GM13977 (cell line): Measurements from ENCODE around the gene LANCL2.

Source experiments
- DNase-seq: peaks from one replicate; pipeline ENCODE4 v3.0.0; 2012; ENCODE audit warnings: low spot score
- in situ Hi-C: fragments of 300-500 bp; cut with MboI; formaldehyde crosslinking; loops from one replicate; pipeline ENCODE4 v1.12.0; 2022; ENCODE audit warnings: low sequenced_read_pairs, low pct_unique_long_range_greater_than_20kb, mixed read lengths, inconsistent platforms; ENCODE audit not compliant: unreplicated experiment
- TF ChIP-seq, protein P1 (sequence below): IDR thresholded peaks from 2 replicates; pipeline ENCODE4 v1.5.1; 2012; ENCODE audit warnings: mild to moderate bottlenecking, control low read depth; ENCODE audit not compliant: insufficient read depth; ENCODE audit errors: extremely low read depth, missing control alignments

Gene LANCL2

DNA sequence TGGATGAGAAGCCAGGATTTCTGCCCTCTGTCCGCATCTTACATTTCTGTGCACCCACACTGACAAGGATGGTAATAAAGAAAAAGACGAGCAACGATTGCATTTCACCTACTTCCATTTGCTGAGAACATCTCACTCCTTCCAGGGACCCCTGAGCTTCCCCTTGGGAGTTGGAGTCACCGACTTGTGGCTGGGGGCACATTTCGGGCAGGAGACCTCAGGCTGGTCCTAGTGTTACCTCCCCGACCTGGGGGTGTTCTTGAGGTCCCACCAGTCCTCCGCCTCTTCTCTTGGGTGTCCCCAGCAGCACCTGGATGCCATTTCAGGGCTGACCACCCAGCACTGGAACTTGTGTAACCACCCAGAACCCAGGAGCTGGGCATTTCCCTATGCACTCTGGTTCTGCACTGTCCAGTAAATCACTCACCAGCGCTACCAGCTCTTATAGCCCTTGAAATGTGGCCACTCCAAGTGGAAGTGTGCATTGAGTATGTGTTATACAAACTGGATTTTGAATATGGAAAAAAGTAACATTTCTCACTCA, 84.9 kb downstream of the LANCL2 start:
- in situ Hi-C loops: no loop called here
- TF ChIP-seq, protein P1, sequence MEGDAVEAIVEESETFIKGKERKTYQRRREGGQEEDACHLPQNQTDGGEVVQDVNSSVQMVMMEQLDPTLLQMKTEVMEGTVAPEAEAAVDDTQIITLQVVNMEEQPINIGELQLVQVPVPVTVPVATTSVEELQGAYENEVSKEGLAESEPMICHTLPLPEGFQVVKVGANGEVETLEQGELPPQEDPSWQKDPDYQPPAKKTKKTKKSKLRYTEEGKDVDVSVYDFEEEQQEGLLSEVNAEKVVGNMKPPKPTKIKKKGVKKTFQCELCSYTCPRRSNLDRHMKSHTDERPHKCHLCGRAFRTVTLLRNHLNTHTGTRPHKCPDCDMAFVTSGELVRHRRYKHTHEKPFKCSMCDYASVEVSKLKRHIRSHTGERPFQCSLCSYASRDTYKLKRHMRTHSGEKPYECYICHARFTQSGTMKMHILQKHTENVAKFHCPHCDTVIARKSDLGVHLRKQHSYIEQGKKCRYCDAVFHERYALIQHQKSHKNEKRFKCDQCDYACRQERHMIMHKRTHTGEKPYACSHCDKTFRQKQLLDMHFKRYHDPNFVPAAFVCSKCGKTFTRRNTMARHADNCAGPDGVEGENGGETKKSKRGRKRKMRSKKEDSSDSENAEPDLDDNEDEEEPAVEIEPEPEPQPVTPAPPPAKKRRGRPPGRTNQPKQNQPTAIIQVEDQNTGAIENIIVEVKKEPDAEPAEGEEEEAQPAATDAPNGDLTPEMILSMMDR: no peak

DNA sequence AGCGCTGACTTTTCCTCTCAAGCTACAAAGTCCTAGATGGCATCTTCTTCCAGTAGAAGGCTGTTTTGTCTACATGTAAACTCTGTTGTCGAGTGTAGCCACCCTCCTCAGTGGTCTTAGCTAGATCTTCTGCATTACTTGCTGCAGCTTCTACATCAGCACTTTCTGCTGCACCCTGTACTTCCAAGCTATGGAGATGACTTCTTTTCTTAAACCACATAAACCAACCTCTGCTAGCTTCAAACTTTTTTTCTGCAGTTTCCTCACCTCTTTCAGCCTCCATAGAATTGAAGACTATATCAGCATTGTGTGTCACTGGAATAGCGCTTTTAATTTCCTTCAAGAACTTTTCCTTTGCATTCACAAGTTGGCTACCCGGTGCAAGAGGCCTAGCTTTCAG, 87.8 kb downstream of the LANCL2 start:
- DNase-seq: no peak
- TF ChIP-seq, protein P1: no peak
- in situ Hi-C loops: no loop called here

More for the DNA sequence above, 84.9 kb downstream of the LANCL2 start:
- no peak for DNase-seq

DNA sequence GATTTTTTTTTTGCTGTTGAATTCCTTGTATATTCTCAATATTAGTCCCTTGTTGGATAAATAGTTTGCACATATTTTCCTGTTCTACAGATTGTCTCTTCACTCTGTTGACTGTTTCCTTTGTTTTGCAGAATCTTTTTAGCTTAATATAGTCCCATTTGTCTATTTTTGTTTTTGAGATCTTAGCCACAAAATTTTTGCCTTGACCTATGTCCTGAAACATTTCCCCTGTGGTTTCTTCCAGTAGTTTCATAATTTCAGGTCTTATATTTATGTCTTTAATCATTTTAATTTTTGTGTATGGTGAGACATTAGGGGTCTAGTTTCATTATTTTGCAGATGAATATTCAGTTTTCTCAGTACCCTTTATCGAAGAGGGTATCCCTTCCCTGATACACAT, 92.7 kb downstream of the LANCL2 start:
- no peak for DNase-seq
- in situ Hi-C loops: no loop called here
- TF ChIP-seq, protein P1: no peak

DNA sequence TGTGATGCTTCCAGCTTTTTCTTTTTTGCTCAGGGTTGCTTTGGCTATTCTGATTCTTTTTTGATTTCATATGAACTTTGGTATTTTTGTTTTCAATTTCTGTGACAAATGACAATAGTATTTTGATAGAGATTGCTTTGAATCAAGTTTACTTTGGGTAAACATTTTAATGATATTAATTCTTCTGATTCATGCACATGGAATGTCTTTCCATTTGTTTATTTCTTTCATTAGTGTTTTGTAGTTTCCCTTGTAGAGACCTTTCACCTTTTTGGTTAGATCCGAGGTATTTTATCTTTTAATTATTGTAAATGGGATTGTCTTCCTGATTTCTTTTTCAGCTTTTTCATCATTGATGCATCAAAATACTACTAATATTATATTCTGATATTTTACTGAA, 93.2 kb downstream of the LANCL2 start:
- in situ Hi-C loops: no loop called here

DNA sequence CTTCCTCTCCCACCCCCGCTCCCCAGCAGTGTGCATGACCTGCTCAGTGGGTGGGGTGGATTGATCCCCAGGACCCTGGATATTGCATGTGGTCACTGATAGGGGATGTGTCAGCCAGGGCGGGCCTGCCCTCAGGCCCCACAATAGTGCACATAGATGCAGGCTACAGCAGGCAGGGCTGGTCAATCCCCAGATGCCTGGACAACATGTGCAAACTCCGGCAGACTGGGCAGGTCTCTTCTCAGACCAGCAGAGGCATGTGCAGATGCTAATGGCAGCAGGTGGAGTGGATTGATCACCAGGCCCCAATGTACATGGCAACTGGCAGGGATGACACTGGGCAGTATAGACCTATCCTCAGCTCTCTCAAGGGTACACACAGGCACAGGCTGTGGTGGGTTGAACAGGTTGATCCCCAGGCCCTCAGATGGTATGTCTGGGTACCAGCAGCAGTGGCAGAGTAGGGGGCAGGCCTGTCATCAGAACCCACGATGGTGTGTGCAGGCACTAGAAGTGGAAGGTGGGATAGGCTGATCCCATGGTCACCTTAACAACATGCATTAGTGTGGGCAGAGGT, 98.6 kb downstream of the LANCL2 start:
- in situ Hi-C loops: no loop called here
- no peak for DNase-seq
- TF ChIP-seq, protein P1: no peak

More for the DNA sequence above, 93.2 kb downstream of the LANCL2 start:
- DNase-seq: no peak
- TF ChIP-seq, protein P1: no peak

DNA sequence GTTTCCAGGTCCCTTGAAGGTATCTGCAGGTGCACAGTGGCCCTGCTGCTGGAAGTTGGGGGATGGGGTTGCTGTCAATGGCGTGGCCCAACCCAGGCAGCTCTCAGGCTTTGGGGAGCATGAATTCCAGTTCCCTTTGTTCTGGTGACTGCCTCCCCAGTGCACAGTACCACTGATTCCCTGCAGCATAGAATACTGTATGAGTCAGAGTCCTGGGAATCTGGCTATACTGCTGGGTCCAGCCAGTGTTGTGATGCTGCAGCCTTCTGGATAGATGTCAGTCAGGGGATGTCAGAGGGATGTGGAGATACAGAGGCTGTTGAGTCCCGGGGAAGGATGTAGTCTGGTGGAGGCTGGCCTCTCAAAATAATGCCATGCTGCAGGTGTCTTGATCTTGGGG, 99.3 kb downstream of the LANCL2 start:
- no peak for DNase-seq
- in situ Hi-C loops: no loop called here
- TF ChIP-seq, protein P1: no peak
